ENCODE data around the gene CABLES2. TPM values are rescaled to one million over a fixed set of nuclear protein-coding genes. Genes with fewer than 3 reads are reported as not detected.

The CABLES2 gene
- total RNA-seq, 2 donors from 2014 or later, result 1.6 to 2.6 TPM

GRCh38 chr20:62363920-62364851 is 42.9 kb downstream of the CABLES2 start:
- intact Hi-C loops (cut with DNase I), result no loop called here
- DNase-seq, result peak in 2 of 4 donors; percentile 10 to 48
- no peak overlapping the region for H3K4me3 ChIP-seq
- H3K4me1 ChIP-seq, result peaks cover 85% of the 10 kb centered on the region
- peak overlapping the region; percentile 55 to 88 (median 79) for H3K27ac ChIP-seq
- H3K27me3 ChIP-seq, result no peaks in the 10 kb centered on the region
- no peaks in the 10 kb centered on the region for H3K9me3 ChIP-seq
- 73 to 82% methylated on average over 9 to 22 of the region's 22 CpGs for WGBS, 2 donors
- TF ChIP-seq CTCF (IDR thresholded peaks at IDR 0.05) (no peak), POLR2A (IDR thresholded peaks at IDR 0.05) (no peak)
- ATAC-seq, result no peak
- no peaks in the 10 kb centered on the region for H3K36me3 ChIP-seq (replicated peaks in 1 of 2; ENCODE audit: insufficient read depth in 1 of 2, low read depth in 2 of 2)

GRCh38 chr20:62362991-62363919 is 43.8 kb downstream of the CABLES2 start:
- H3K27ac ChIP-seq, result peak overlapping the region in 3 of 4 donors; percentile 72 to 88 (median 86)
- peaks cover 85% of the 10 kb centered on the region for H3K4me1 ChIP-seq
- no peaks in the 10 kb centered on the region for H3K36me3 ChIP-seq (replicated peaks in 1 of 2; ENCODE audit: insufficient read depth in 1 of 2, low read depth in 2 of 2)
- DNase-seq (peak in 2 of 4 donors; percentile 2 to 35), ATAC-seq (no peak)
- no peaks in the 10 kb centered on the region for H3K9me3 ChIP-seq
- H3K4me3 ChIP-seq, result no peak overlapping the region
- TF ChIP-seq CTCF (IDR thresholded peaks at IDR 0.05) (peak in 1 of 7 experiments; percentile 1), POLR2A (IDR thresholded peaks at IDR 0.05) (no peak)
- no peaks in the 10 kb centered on the region for H3K27me3 ChIP-seq
- 71 to 77% methylated on average over 7 to 18 of the region's 20 CpGs for WGBS, 2 donors
- intact Hi-C loops (cut with DNase I), result no loop called here

GRCh38 chr20:62362590-62362940 is 44.5 kb downstream of the CABLES2 start:
- intact Hi-C loops (cut with DNase I), result no loop called here
- 79 to 83% methylated on average over 11 of the region's 13 CpGs for WGBS, 2 donors
- Histone ChIP-seq H3K9me3 (no peaks in the 10 kb centered on the region), H3K4me1 (peaks cover 85% of the 10 kb centered on the region), H3K27ac (peak overlapping the region; percentile 53 to 88 (median 79)), H3K27me3 (no peaks in the 10 kb centered on the region), H3K36me3 (replicated peaks in 1 of 2; ENCODE audit: insufficient read depth in 1 of 2, low read depth in 2 of 2) (no peaks in the 10 kb centered on the region), H3K4me3 (no peak overlapping the region)
- ATAC-seq (no peak), DNase-seq (no peak)
- TF ChIP-seq POLR2A (IDR thresholded peaks at IDR 0.05) (no peak), CTCF (IDR thresholded peaks at IDR 0.05) (no peak)

- Histone ChIP-seq H3K4me1 (peaks cover 88% of the 10 kb centered on the region), H3K36me3 (replicated peaks in 1 of 2; ENCODE audit: insufficient read depth in 1 of 2, low read depth in 2 of 2) (no peaks in the 10 kb centered on the region), H3K27me3 (no peaks in the 10 kb centered on the region), H3K4me3 (no peak overlapping the region), H3K27ac (peak overlapping the region; percentile 53 to 88 (median 79)), H3K9me3 (no peaks in the 10 kb centered on the region)
- intact Hi-C loops (cut with DNase I), result no loop called here
- DNase-seq, result peak; percentile 70 to 85 (median 76)
- TF ChIP-seq CTCF (IDR thresholded peaks at IDR 0.05) (peak in 1 of 7 experiments; percentile 2), POLR2A (IDR thresholded peaks at IDR 0.05) (peak; percentile 34 to 59 (median 35))
- peak; percentile 67 for ATAC-seq
- 64 to 67% methylated on average over 11 to 32 of the region's 34 CpGs for WGBS, 2 donors
These were observed 45.1 kb downstream of the CABLES2 start for GRCh38 chr20:62361799-62362589.
